Measurements from ENCODE around the gene APOF. TPM values are rescaled to one million over a fixed set of nuclear protein-coding genes. Genes with fewer than 3 reads are reported as not detected.
"Not testable (repeated sequence)": the region's sequence is repeated elsewhere in the genome, so short reads cannot be mapped to it uniquely, and the experiment has no call there.

APOF gene
- total RNA-seq, 1 experiment from 2014 or later = not detected

DNA sequence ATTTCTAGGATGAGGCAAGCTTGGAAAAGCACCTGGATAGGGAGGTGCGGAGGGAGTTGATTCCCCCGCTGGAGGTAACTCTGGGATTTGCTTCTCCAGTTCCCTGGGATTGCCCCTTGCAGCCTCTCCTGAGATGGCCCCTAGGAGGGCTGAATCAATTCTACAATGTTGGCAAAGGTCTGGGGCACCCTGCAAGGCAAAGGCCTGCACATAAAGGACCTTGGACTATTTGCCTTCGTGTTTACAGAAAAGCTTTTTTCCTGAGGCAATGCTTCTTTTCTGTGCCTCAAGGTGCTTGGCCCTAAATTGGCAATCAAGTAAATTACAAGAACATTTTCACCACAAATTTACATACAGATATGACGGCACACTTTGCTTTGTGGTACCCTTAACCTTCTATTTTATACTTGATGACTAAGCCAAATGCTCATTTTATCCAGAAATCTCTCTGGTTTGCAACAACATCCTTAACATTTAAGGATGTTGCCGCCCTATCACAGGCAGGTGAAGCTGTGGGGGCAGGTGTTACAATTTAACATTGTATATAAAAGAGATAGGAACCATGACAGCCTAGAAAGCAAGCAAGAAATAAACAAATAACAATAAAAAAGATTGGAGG, 46.3 kb upstream of the APOF start:
- H3K36me3 Mint-ChIP-seq (ENCODE audit: insufficient read depth, unreplicated experiment) = no peaks in the 10 kb centered on the region
- no peak overlapping the region for H3K4me3 Mint-ChIP-seq (ENCODE audit: unreplicated experiment)
- H3K27ac Mint-ChIP-seq (ENCODE audit: low read depth, unreplicated experiment) = no peak overlapping the region
- H3K4me1 Mint-ChIP-seq (ENCODE audit: insufficient read depth, unreplicated experiment) = no peaks in the 10 kb centered on the region
- no peaks in the 10 kb centered on the region for H3K27me3 Mint-ChIP-seq (ENCODE audit: insufficient read depth, unreplicated experiment)
- ChIA-PET CTCF (interaction anchor here (0.6 kb wide), 2 partner anchors 53 to 74 kb away, joined by 3 to 4 read pairs; no protein-coding TSS in a partner anchor), POLR2A (no interaction called here)
- intact Hi-C loops (cut with micrococcal nuclease) = no loop called here
- no TSS peak for BruUV-seq (replicated peaks)
- no peak for DNase-seq (ENCODE audit: unreplicated experiment)
- TF ChIP-seq, protein P1, sequence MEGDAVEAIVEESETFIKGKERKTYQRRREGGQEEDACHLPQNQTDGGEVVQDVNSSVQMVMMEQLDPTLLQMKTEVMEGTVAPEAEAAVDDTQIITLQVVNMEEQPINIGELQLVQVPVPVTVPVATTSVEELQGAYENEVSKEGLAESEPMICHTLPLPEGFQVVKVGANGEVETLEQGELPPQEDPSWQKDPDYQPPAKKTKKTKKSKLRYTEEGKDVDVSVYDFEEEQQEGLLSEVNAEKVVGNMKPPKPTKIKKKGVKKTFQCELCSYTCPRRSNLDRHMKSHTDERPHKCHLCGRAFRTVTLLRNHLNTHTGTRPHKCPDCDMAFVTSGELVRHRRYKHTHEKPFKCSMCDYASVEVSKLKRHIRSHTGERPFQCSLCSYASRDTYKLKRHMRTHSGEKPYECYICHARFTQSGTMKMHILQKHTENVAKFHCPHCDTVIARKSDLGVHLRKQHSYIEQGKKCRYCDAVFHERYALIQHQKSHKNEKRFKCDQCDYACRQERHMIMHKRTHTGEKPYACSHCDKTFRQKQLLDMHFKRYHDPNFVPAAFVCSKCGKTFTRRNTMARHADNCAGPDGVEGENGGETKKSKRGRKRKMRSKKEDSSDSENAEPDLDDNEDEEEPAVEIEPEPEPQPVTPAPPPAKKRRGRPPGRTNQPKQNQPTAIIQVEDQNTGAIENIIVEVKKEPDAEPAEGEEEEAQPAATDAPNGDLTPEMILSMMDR (IDR thresholded peaks at IDR 0.05; ENCODE audit: unreplicated experiment) = no peak
- H3K9me3 Mint-ChIP-seq (ENCODE audit: unreplicated experiment) = no peaks in the 10 kb centered on the region

DNA sequence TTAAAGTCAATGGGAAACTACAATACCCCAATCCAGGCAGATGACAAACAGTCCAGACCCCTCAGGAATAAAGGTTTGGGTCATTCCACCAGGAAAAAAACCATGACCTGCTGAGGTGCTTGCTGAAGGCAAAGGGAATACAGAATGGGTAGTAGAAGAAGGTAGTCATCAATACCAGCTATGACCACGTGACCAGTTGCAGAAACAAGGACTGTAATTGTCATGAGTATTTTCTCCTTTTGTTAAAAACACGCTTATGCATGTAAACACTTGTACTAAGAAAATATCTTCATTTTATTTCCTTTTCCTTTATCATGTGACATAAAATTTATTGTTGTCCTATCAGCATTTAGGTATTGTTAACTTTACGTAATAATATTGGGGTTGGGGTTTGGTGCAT, 41.6 kb upstream of the APOF start:
- H3K27ac Mint-ChIP-seq (ENCODE audit: low read depth, unreplicated experiment); POLR2A ChIA-PET; intact Hi-C loops (cut with micrococcal nuclease); CTCF ChIA-PET; DNase-seq (ENCODE audit: unreplicated experiment); H3K27me3 Mint-ChIP-seq (ENCODE audit: insufficient read depth, unreplicated experiment); BruUV-seq (replicated peaks); H3K4me3 Mint-ChIP-seq (ENCODE audit: unreplicated experiment); H3K36me3 Mint-ChIP-seq (ENCODE audit: insufficient read depth, unreplicated experiment); H3K9me3 Mint-ChIP-seq (ENCODE audit: unreplicated experiment); H3K4me1 Mint-ChIP-seq (ENCODE audit: insufficient read depth, unreplicated experiment): not testable (repeated sequence)

DNA sequence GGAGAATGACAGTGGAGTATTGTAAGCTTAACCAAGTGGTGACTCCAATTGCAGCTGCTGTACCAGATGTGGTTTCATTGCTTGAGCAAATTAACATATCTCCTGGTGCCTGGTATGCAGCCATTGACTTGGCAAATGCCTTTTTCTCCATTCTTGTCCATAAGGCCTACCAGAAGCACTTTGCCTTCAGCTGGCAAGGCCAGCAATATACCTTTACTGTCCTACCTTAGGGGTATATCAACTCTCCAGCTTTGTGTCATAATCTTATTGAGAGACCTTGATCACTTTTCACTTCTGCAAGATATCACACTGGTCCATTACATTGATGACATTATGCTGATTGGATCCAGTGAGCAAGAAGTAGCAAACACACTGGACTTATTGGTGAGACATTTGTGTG, 39.0 kb upstream of the APOF start:
- H3K9me3 Mint-ChIP-seq (ENCODE audit: unreplicated experiment); intact Hi-C loops (cut with micrococcal nuclease); H3K4me1 Mint-ChIP-seq (ENCODE audit: insufficient read depth, unreplicated experiment); POLR2A ChIA-PET; H3K27me3 Mint-ChIP-seq (ENCODE audit: insufficient read depth, unreplicated experiment); CTCF ChIA-PET; H3K36me3 Mint-ChIP-seq (ENCODE audit: insufficient read depth, unreplicated experiment); DNase-seq (ENCODE audit: unreplicated experiment); H3K4me3 Mint-ChIP-seq (ENCODE audit: unreplicated experiment); H3K27ac Mint-ChIP-seq (ENCODE audit: low read depth, unreplicated experiment); BruUV-seq (replicated peaks): not testable (repeated sequence)

DNA sequence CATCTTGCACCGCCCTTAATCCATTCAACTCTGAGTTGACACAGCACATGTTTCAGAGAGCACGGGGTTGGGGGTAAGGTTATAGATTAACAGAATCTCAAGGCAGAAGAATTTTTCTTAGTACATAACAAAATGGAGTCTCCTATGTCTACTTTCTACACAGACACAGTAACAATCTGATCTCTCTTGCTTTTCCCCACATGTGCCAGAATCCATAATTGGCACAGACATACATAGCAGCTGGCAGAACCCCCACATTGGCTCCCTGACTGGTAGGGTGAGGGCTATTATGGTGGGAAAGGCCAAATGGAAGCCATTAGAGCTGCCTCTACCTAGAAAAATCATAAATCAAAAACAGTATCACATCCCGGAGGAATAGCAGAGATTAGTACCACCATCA, 38.5 kb upstream of the APOF start:
- H3K27ac Mint-ChIP-seq (ENCODE audit: low read depth, unreplicated experiment); H3K27me3 Mint-ChIP-seq (ENCODE audit: insufficient read depth, unreplicated experiment); DNase-seq (ENCODE audit: unreplicated experiment); POLR2A ChIA-PET; CTCF ChIA-PET; intact Hi-C loops (cut with micrococcal nuclease); BruUV-seq (replicated peaks); H3K4me3 Mint-ChIP-seq (ENCODE audit: unreplicated experiment); H3K36me3 Mint-ChIP-seq (ENCODE audit: insufficient read depth, unreplicated experiment); H3K9me3 Mint-ChIP-seq (ENCODE audit: unreplicated experiment); H3K4me1 Mint-ChIP-seq (ENCODE audit: insufficient read depth, unreplicated experiment): not testable (repeated sequence)

DNA sequence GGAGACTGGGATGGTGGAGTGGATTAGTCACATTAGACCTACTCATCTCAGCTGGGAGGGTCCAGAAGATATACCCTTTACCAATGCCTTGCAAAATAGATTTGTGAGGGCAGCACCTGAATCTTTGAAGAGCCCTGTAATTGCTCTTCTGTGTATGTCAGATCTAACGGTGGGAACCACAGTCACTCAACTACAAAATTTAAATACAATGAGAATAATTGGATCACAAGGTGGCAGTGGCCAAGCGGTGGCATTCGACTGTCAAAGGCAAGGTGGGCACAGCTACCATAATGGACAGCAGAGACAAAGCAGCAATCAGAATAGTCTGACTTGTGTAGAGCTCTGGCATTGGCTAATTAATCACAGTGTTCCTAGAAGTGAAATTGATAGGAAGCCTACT, 36.8 kb upstream of the APOF start:
- POLR2A ChIA-PET; DNase-seq (ENCODE audit: unreplicated experiment); BruUV-seq (replicated peaks); intact Hi-C loops (cut with micrococcal nuclease); H3K27ac Mint-ChIP-seq (ENCODE audit: low read depth, unreplicated experiment); H3K4me1 Mint-ChIP-seq (ENCODE audit: insufficient read depth, unreplicated experiment); H3K27me3 Mint-ChIP-seq (ENCODE audit: insufficient read depth, unreplicated experiment); H3K4me3 Mint-ChIP-seq (ENCODE audit: unreplicated experiment); H3K9me3 Mint-ChIP-seq (ENCODE audit: unreplicated experiment); H3K36me3 Mint-ChIP-seq (ENCODE audit: insufficient read depth, unreplicated experiment): not testable (repeated sequence)
- CTCF ChIA-PET = interaction anchor here (0.9 kb wide), 1 partner anchor 65 kb away, joined by 3 read pairs; no protein-coding TSS in a partner anchor

DNA sequence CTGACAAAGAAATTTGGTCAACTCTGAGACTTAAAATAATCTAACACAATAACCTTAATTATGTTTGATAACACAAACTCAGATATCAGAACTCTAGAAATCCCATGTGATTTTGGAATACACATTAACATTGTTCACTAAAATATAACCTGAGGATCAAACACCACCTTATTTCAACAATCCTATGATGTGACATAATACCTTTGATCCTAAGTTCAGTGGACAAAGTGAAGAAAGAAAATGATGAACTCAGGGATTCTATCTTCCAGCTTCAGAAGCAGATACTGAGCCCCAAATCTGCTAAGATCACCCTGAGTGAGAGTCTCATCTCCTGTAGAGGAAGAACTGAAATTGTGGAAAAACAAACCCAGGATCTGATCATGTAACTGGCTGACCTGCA, 35.7 kb upstream of the APOF start:
- H3K9me3 Mint-ChIP-seq (ENCODE audit: unreplicated experiment) = peaks cover 9% of the 10 kb centered on the region
- no peaks in the 10 kb centered on the region for H3K4me1 Mint-ChIP-seq (ENCODE audit: insufficient read depth, unreplicated experiment)
- DNase-seq (ENCODE audit: unreplicated experiment) = no peak
- H3K4me3 Mint-ChIP-seq (ENCODE audit: unreplicated experiment) = no peak overlapping the region
- ChIA-PET CTCF (interaction anchor here (2.2 kb wide), 1 partner anchor 66 kb away, joined by 6 read pairs; no protein-coding TSS in a partner anchor), POLR2A (no interaction called here)
- intact Hi-C loops (cut with micrococcal nuclease) = no loop called here
- no peak overlapping the region for H3K27ac Mint-ChIP-seq (ENCODE audit: low read depth, unreplicated experiment)
- no peaks in the 10 kb centered on the region for H3K27me3 Mint-ChIP-seq (ENCODE audit: insufficient read depth, unreplicated experiment)
- H3K36me3 Mint-ChIP-seq (ENCODE audit: insufficient read depth, unreplicated experiment) = no peaks in the 10 kb centered on the region
- BruUV-seq (replicated peaks) = no TSS peak
- TF ChIP-seq, protein P1 (IDR thresholded peaks at IDR 0.05; ENCODE audit: unreplicated experiment) = no peak
